Karpas-422 (cell line): ENCODE results near the gene ADTRP. TPM values are rescaled to one million over a fixed set of nuclear protein-coding genes. Genes with fewer than 3 reads are reported as not detected.

Source experiments
- DNase-seq: peaks from one replicate; pipeline ENCODE4 v3.0.0-alpha.2; 2015
- H2AFZ ChIP-seq: fragments of 200-600 bp; sonication (generic); 2 replicates; pipeline ENCODE4 v1.6.1; 2014; ENCODE audit warnings: antibody characterized with exemption, low read length, mixed read lengths
- H3K27ac ChIP-seq: fragments of 200-600 bp; sonication (generic); 2 replicates; pipeline ENCODE4 v1.5.1; 2014; ENCODE audit warnings: mild to moderate bottlenecking, low read length, moderate library complexity
- H3K27me3 ChIP-seq: fragments of 200-600 bp; sonication (generic); 2 replicates; pipeline ENCODE4 v1.6.1; 2014; ENCODE audit warnings: low read length, mixed read lengths
- H3K36me3 ChIP-seq: fragments of 200-600 bp; sonication (generic); 2 replicates; pipeline ENCODE4 v1.6.1; 2014; ENCODE audit warnings: low read length, mixed read lengths; ENCODE audit not compliant: insufficient read depth
- H3K4me1 ChIP-seq: fragments of 200-600 bp; sonication (generic); 2 replicates; pipeline ENCODE4 v1.6.1; 2014; ENCODE audit warnings: mild to moderate bottlenecking, low read length, mixed read lengths
- H3K4me2 ChIP-seq: fragments of 200-600 bp; sonication (generic); 2 replicates; pipeline ENCODE4 v1.6.1; 2014; ENCODE audit warnings: low read length, low read depth, mild to moderate bottlenecking; ENCODE audit not compliant: poor library complexity, severe bottlenecking
- H3K4me3 ChIP-seq: fragments of 200-600 bp; sonication (generic); 2 replicates; pipeline ENCODE4 v1.5.1; 2014; ENCODE audit warnings: mild to moderate bottlenecking, antibody characterized with exemption, low read length, mixed read lengths
- H3K79me2 ChIP-seq: fragments of 200-600 bp; sonication (generic); 2 replicates; pipeline ENCODE4 v1.6.1; 2014; ENCODE audit warnings: mild to moderate bottlenecking, low read length, mixed read lengths
- H3K9ac ChIP-seq: fragments of 200-600 bp; sonication (generic); 2 replicates; pipeline ENCODE4 v1.6.0; 2014; ENCODE audit warnings: low read length
- H3K9me2 ChIP-seq: fragments of 200-600 bp; sonication (generic), shearing (Covaris generic); replicated peaks from 2 replicates; pipeline ENCODE4 v1.6.0; 2014; ENCODE audit warnings: mild to moderate bottlenecking, low read length, moderate library complexity; ENCODE audit not compliant: insufficient read depth
- H3K9me3 ChIP-seq: fragments of 300-700, 200-600 bp; sonication (generic); 2 replicates; pipeline ENCODE4 v1.6.1; 2014; ENCODE audit warnings: low read length, mixed read lengths
- H4K20me1 ChIP-seq: fragments of 200-600 bp; sonication (generic); 2 replicates; pipeline ENCODE4 v1.6.1; 2014; ENCODE audit warnings: mild to moderate bottlenecking, antibody characterized with exemption, low read length, low read depth; ENCODE audit not compliant: insufficient read depth
- total RNA-seq: library from RNA; depleted of rRNA; stranded (reverse); fragments of >200 nt; shearing (Covaris generic); gene quantifications from 2 replicates; pipeline ENCODE4 v1.2.3, GENCODE V29; 2014; ENCODE audit warnings: low replicate concordance

The ADTRP gene
- total RNA-seq, 1 experiment from 2014 or later, result not detected

DNA sequence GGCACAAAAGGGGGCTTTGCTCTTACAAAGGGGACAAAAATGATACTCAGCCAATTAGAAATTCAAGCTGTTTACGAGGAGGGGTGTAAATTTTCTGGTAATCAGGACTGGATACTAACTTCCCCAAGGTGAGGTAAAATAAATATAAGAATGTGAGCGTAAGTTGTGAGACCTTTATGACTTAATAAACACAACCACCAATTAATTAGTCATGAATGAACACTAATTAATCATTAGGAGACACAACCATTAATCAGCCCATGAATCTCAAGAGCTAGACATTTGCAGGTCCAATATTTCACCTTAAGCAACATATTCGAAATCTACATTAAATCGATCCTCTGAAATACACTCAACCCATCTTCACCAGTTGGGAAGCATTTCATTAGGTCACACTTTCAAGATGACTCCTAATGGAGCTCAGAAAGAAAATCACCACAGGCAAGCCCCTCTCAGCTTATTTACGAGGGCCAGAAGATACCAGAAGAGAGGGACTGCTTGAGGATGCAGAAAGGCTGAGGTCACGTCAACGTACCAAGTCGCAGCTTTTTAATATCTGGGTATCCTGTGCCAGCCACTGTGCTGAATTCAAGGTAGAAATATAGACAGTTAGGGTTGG is 2.7 kb downstream of the ADTRP start:
- no peak overlapping the region for H3K9ac ChIP-seq
- DNase-seq, result no peak
- no peaks in the 10 kb centered on the region for H3K27me3 ChIP-seq
- no peaks in the 10 kb centered on the region for H3K36me3 ChIP-seq
- H3K9me3 ChIP-seq, result no peaks in the 10 kb centered on the region
- H3K9me2 ChIP-seq, result no peaks in the 10 kb centered on the region
- H3K4me3 ChIP-seq, result no peak overlapping the region
- no peak overlapping the region for H3K4me2 ChIP-seq
- H3K4me1 ChIP-seq, result peaks cover 8% of the 10 kb centered on the region
- H3K79me2 ChIP-seq, result no peaks in the 10 kb centered on the region
- no peaks in the 10 kb centered on the region for H4K20me1 ChIP-seq
- no peak overlapping the region for H2AFZ ChIP-seq
- H3K27ac ChIP-seq, result no peak overlapping the region

- H3K27ac ChIP-seq, result no peak overlapping the region
- DNase-seq, result no peak
- no peak overlapping the region for H3K4me2 ChIP-seq
- peaks cover 7% of the 10 kb centered on the region for H3K4me1 ChIP-seq
- H3K9ac ChIP-seq, result no peak overlapping the region
- no peaks in the 10 kb centered on the region for H3K79me2 ChIP-seq
- H3K27me3 ChIP-seq, result no peaks in the 10 kb centered on the region
- H3K9me2 ChIP-seq, result no peaks in the 10 kb centered on the region
- no peak overlapping the region for H2AFZ ChIP-seq
- H3K36me3 ChIP-seq, result no peaks in the 10 kb centered on the region
- H3K9me3 ChIP-seq, result no peaks in the 10 kb centered on the region
- no peaks in the 10 kb centered on the region for H4K20me1 ChIP-seq
- H3K4me3 ChIP-seq, result no peak overlapping the region
Observed at GRCh38 chr6:11774426-11774825, 4.2 kb downstream of the ADTRP start.

DNA sequence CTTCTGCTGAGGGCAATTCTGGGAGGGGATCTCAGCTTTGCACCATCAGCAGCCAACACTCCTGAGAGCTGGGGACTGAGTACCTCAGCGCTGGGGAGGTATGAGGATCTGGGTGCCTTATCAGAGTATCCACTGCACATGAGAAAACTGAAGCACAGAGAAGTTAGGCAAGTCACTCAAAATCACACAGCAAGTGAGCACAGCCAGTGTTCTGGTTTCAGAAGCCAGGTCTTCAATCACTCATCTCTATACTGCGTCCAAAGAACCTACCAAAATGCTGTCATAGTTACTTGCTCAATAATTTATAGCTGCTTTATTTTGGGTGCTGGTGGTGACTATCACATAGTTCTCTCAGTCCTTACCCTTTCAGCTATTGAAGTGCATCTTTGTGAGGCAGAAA is 5.0 kb downstream of the ADTRP start:
- H3K9ac ChIP-seq, result no peak overlapping the region
- H3K36me3 ChIP-seq, result no peaks in the 10 kb centered on the region
- no peak for DNase-seq
- H3K27me3 ChIP-seq, result no peaks in the 10 kb centered on the region
- H3K4me1 ChIP-seq, result no peaks in the 10 kb centered on the region
- H2AFZ ChIP-seq, result no peak overlapping the region
- H3K79me2 ChIP-seq, result no peaks in the 10 kb centered on the region
- no peaks in the 10 kb centered on the region for H3K9me2 ChIP-seq
- H3K9me3 ChIP-seq, result no peaks in the 10 kb centered on the region
- H3K27ac ChIP-seq, result no peak overlapping the region
- no peak overlapping the region for H3K4me2 ChIP-seq
- H3K4me3 ChIP-seq, result no peak overlapping the region
- H4K20me1 ChIP-seq, result no peaks in the 10 kb centered on the region

GRCh38 chr6:11773013-11773412 is 5.6 kb downstream of the ADTRP start:
- no peak overlapping the region for H3K4me2 ChIP-seq

DNA sequence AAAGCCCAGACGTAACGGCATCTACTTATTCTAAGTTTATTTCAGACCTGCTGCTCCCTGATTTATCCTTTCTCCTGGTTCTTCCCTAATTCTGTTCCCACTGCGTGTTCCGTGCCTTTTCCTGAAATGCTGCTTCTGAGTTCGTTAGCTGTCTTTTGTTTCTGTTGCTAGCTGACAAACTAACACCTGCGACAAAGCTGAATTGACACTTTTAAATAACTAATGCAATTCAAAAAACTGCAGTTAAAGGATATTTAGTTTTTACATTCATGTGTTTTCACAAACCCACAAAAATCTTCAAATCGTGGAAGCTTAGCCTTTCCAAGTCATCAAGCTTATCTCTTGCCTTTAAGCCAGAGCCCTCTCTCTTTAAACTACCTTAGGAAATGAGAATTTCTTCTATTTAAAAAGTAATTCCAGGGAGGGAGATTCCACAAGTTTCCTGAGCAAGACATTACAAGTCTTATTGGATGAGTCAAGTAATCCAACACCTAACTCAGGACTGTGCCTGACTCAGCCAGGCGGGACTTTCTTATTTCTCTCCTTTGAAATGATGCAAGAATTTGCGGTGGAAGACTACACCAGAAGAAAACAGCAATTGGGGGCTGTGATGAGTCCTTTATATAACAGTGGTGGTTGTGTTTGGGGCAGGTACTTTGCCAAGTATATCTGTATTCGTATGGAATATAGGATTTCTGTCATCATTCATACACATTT is 6.3 kb downstream of the ADTRP start:
- Histone ChIP-seq H3K4me3 (no peak overlapping the region), H3K9me3 (no peaks in the 10 kb centered on the region), H3K27me3 (no peaks in the 10 kb centered on the region), H3K36me3 (no peaks in the 10 kb centered on the region), H3K79me2 (no peaks in the 10 kb centered on the region), H2AFZ (no peak overlapping the region), H4K20me1 (no peaks in the 10 kb centered on the region), H3K9ac (no peak overlapping the region), H3K4me2 (no peak overlapping the region), H3K9me2 (no peaks in the 10 kb centered on the region), H3K4me1 (no peaks in the 10 kb centered on the region), H3K27ac (no peak overlapping the region)
- no peak for DNase-seq

More at GRCh38 chr6:11773013-11773412, 5.6 kb downstream of the ADTRP start:
- Histone ChIP-seq H3K27ac (no peak overlapping the region), H3K4me1 (no peaks in the 10 kb centered on the region), H3K27me3 (no peaks in the 10 kb centered on the region), H3K9me3 (no peaks in the 10 kb centered on the region), H3K9me2 (no peaks in the 10 kb centered on the region), H3K9ac (no peak overlapping the region), H3K4me3 (no peak overlapping the region), H2AFZ (no peak overlapping the region), H3K79me2 (no peaks in the 10 kb centered on the region), H3K36me3 (no peaks in the 10 kb centered on the region), H4K20me1 (no peaks in the 10 kb centered on the region)
- DNase-seq, result no peak

GRCh38 chr6:11771473-11772048 is 7.0 kb downstream of the ADTRP start:
- Histone ChIP-seq H3K9me3 (no peaks in the 10 kb centered on the region), H4K20me1 (no peaks in the 10 kb centered on the region), H3K4me3 (no peak overlapping the region), H3K9me2 (no peaks in the 10 kb centered on the region), H3K36me3 (no peaks in the 10 kb centered on the region), H3K79me2 (no peaks in the 10 kb centered on the region), H3K4me2 (no peak overlapping the region), H2AFZ (no peak overlapping the region), H3K9ac (no peak overlapping the region), H3K4me1 (no peaks in the 10 kb centered on the region), H3K27ac (no peak overlapping the region), H3K27me3 (no peaks in the 10 kb centered on the region)
- DNase-seq, result no peak

GRCh38 chr6:11770546-11771466 is 7.8 kb downstream of the ADTRP start:
- Histone ChIP-seq H3K9me2 (no peaks in the 10 kb centered on the region), H4K20me1 (no peaks in the 10 kb centered on the region), H3K9ac (no peak overlapping the region), H3K27ac (no peak overlapping the region), H3K9me3 (no peaks in the 10 kb centered on the region), H3K4me1 (no peaks in the 10 kb centered on the region), H3K4me3 (no peak overlapping the region), H2AFZ (no peak overlapping the region), H3K36me3 (no peaks in the 10 kb centered on the region), H3K4me2 (no peak overlapping the region), H3K79me2 (no peaks in the 10 kb centered on the region), H3K27me3 (no peaks in the 10 kb centered on the region)
- DNase-seq, result no peak
